ENCODE data around the gene IFI16. TPM values are rescaled to one million over a fixed set of nuclear protein-coding genes. Genes with fewer than 3 reads are reported as not detected.
A peak's percentile ranks its signal among the peaks of the same experiment; 100 is the strongest.
"Not testable (repeated sequence)": the region's sequence is repeated elsewhere in the genome, so short reads cannot be mapped to it uniquely, and the experiment has no call there.

IFI16 gene
- polyA plus RNA-seq, 2 donors = 88.4 to 93.8 TPM

DNA sequence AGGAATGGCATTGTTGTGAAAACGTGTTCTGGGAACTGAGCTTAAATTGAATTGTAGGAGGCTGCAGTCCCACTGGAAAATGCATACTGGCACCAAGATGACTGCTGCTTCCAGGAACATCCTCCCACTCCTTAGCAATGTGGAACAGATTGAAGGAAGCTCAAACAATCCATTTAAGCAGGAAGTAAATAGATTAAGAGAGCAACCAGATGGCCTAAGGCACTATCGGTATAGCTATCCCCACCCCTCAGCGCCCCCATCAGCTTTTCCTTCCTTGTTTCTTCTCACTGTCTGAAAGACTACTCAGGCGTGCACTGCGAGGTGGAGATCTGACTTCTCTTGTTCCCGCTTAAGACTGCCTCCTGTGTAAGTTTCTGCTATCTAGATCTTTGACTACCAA is 4.0 kb upstream of the IFI16 start:
- Histone ChIP-seq H3K36me3 (ENCODE audit: control insufficient read depth in 2 of 2, insufficient read depth in 2 of 2, low read length in 1 of 2) (no peaks in the 10 kb centered on the region), H3K27me3 (ENCODE audit: control insufficient read depth in 1 of 2, insufficient read depth in 2 of 2, low read length in 2 of 2) (no peaks in the 10 kb centered on the region), H3K27ac (ENCODE audit: low read depth in 2 of 2, low read length in 1 of 2) (peak overlapping the region in 1 of 2 donors; percentile 68), H3K9me3 (ENCODE audit: control insufficient read depth in 2 of 2, insufficient read depth in 1 of 2, low read depth in 1 of 2, low read length in 1 of 2) (no peaks in the 10 kb centered on the region), H3K4me1 (ENCODE audit: control insufficient read depth in 2 of 2, insufficient read depth in 2 of 2, low read length in 1 of 2) (no peaks in the 10 kb centered on the region), H3K4me3 (ENCODE audit: low read depth in 1 of 2, low read length in 2 of 2) (no peak overlapping the region)
- WGBS, 2 donors = 40 to 51% methylated on average over 6 of the region's 6 CpGs

DNA sequence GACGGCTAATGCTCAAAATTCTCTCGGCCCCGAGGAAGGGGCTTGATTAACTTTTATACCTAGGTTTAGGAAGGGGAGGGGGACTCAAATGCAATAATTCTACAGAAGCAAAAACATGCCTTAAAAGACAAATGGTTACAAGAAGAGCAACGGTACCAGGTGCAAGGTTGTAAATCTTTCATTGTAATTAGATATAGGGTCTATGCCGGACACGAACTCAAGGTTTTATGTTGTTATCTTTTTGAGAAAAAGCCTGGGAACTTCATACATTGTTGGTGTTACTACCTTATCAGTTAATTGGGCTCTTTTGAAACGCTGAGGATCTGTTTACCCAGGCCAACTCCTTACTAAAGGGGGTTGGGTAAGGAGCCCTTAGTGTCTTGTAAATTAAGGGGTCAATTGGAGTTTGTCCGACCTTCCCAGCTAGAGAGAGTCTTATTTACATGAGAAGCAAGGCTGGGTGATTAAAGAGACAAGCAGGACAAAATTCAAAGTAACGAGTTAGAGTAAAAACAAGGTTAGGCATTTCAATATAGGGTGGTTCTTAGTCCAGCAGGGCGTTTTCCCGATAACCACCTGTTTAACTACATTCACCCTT is 3.4 kb upstream of the IFI16 start:
- not testable (repeated sequence) for H3K9me3 ChIP-seq (ENCODE audit: control insufficient read depth in 2 of 2, insufficient read depth in 1 of 2, low read depth in 1 of 2, low read length in 1 of 2); H3K27me3 ChIP-seq (ENCODE audit: control insufficient read depth in 1 of 2, insufficient read depth in 2 of 2, low read length in 2 of 2); H3K4me3 ChIP-seq (ENCODE audit: low read depth in 1 of 2, low read length in 2 of 2); H3K4me1 ChIP-seq (ENCODE audit: control insufficient read depth in 2 of 2, insufficient read depth in 2 of 2, low read length in 1 of 2); H3K36me3 ChIP-seq (ENCODE audit: control insufficient read depth in 2 of 2, insufficient read depth in 2 of 2, low read length in 1 of 2)
- H3K27ac ChIP-seq (ENCODE audit: low read depth in 2 of 2, low read length in 1 of 2) = peak overlapping the region in 1 of 2 donors; percentile 68
- 66 to 84% methylated on average over 11 of the region's 11 CpGs for WGBS, 2 donors

DNA sequence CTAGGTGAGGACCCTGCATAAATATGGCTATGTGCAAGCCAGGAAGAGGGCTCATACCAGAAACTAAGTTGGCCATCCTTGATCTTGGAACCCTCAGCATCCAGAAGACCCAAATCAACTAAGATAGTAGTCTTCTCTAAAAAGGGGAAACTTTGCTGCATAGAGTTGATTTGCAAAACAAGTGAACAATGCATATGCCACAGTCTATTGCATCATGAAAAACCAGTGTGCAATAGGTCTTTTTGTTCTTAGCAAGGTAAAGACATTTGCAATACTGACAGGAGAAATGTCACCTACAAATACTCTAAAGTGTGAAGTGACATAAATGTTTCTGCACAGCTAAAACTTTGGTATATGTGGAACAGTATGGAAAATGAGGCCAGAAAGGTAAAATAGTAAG is 2.0 kb upstream of the IFI16 start:
- no peak overlapping the region for H3K4me3 ChIP-seq (ENCODE audit: low read depth in 1 of 2, low read length in 2 of 2)
- H3K27ac ChIP-seq (ENCODE audit: low read depth in 2 of 2, low read length in 1 of 2) = no peak overlapping the region
- no peaks in the 10 kb centered on the region for H3K36me3 ChIP-seq (ENCODE audit: control insufficient read depth in 2 of 2, insufficient read depth in 2 of 2, low read length in 1 of 2)
- no peaks in the 10 kb centered on the region for H3K4me1 ChIP-seq (ENCODE audit: control insufficient read depth in 2 of 2, insufficient read depth in 2 of 2, low read length in 1 of 2)
- H3K9me3 ChIP-seq (ENCODE audit: control insufficient read depth in 2 of 2, insufficient read depth in 1 of 2, low read depth in 1 of 2, low read length in 1 of 2) = no peaks in the 10 kb centered on the region
- H3K27me3 ChIP-seq (ENCODE audit: control insufficient read depth in 1 of 2, insufficient read depth in 2 of 2, low read length in 2 of 2) = no peaks in the 10 kb centered on the region

DNA sequence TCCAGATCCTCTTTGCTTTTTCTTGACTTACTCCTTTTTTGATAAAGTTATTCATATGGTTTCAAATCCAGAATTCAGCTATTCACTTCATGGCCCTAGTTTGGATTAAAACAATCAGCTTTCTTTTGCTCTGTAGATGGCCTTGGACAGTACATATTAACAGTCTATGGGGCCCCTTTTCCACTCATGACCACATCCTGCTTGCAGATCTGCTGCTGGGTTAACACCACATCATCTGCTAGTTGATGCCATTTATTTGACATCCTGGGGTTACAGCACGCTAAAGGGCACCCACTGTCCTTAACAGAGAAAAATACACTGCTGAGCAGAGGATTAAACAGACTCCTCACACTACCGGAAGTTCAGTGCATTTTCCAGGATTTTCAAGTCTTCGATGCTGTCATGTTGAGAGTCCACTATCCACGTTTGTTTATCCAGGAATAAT is 941 bp upstream of the IFI16 start:
- no peaks in the 10 kb centered on the region for H3K4me1 ChIP-seq (ENCODE audit: control insufficient read depth in 2 of 2, insufficient read depth in 2 of 2, low read length in 1 of 2)
- 49 to 51% methylated on average over 4 of the region's 4 CpGs for WGBS, 2 donors
- peak overlapping the region; percentile 31 to 86 for H3K27ac ChIP-seq (ENCODE audit: low read depth in 2 of 2, low read length in 1 of 2)
- no peaks in the 10 kb centered on the region for H3K9me3 ChIP-seq (ENCODE audit: control insufficient read depth in 2 of 2, insufficient read depth in 1 of 2, low read depth in 1 of 2, low read length in 1 of 2)
- no peaks in the 10 kb centered on the region for H3K36me3 ChIP-seq (ENCODE audit: control insufficient read depth in 2 of 2, insufficient read depth in 2 of 2, low read length in 1 of 2)
- no peak overlapping the region for H3K4me3 ChIP-seq (ENCODE audit: low read depth in 1 of 2, low read length in 2 of 2)
- no peaks in the 10 kb centered on the region for H3K27me3 ChIP-seq (ENCODE audit: control insufficient read depth in 1 of 2, insufficient read depth in 2 of 2, low read length in 2 of 2)

DNA sequence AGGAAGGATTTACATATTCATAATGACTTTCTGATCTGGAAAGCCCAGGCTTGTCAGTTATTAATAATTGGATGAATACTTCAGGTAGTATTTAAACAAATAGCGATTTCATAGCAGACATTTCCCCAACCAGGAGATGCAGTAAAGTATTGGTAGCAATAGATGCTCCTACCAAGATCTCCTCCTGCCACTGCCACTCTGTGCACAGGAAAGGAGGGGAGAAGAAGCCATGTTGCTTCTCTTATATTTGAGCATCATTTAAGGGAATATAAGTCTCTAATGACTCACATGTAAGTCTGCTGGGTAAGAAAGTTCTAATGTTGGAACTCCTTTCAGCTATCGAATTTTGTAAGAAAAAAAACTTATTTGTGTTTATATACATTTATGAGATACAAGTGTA is 420 bp upstream of the IFI16 start:
- H3K4me1 ChIP-seq (ENCODE audit: control insufficient read depth in 2 of 2, insufficient read depth in 2 of 2, low read length in 1 of 2) = no peaks in the 10 kb centered on the region

DNA sequence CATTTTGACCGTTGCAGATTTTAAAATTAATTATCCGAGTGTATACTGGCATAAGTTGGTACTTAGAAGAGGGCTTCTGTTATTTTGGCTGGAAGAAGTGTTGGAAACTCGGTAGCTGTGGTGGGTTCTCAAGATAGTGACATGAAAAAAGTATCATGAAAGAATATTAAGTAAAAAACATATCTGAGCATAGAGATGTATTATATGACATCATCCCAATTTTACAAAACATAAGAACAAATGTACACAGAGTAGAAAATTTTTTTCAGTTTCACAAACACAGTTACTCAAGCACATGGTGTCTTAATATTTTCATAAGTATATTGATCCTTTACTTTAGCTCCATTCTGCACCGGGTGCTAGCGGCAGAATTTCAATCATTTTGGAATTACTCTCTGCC is 684 bp downstream of the IFI16 start:
- Histone ChIP-seq H3K27ac (ENCODE audit: low read depth in 2 of 2, low read length in 1 of 2) (peak overlapping the region in 1 of 2 donors; percentile 91), H3K9me3 (ENCODE audit: control insufficient read depth in 2 of 2, insufficient read depth in 1 of 2, low read depth in 1 of 2, low read length in 1 of 2) (no peaks in the 10 kb centered on the region), H3K4me3 (ENCODE audit: low read depth in 1 of 2, low read length in 2 of 2) (peak overlapping the region; percentile 49 to 79), H3K36me3 (ENCODE audit: control insufficient read depth in 2 of 2, insufficient read depth in 2 of 2, low read length in 1 of 2) (no peaks in the 10 kb centered on the region), H3K4me1 (ENCODE audit: control insufficient read depth in 2 of 2, insufficient read depth in 2 of 2, low read length in 1 of 2) (no peaks in the 10 kb centered on the region), H3K27me3 (ENCODE audit: control insufficient read depth in 1 of 2, insufficient read depth in 2 of 2, low read length in 2 of 2) (no peaks in the 10 kb centered on the region)
- 7 to 14% methylated on average over 5 of the region's 5 CpGs for WGBS, 2 donors

More for the DNA sequence above, 420 bp upstream of the IFI16 start:
- WGBS, 2 donors = 27 to 32% methylated on average over 2 of the region's 2 CpGs
- Histone ChIP-seq H3K36me3 (ENCODE audit: control insufficient read depth in 2 of 2, insufficient read depth in 2 of 2, low read length in 1 of 2) (no peaks in the 10 kb centered on the region), H3K4me3 (ENCODE audit: low read depth in 1 of 2, low read length in 2 of 2) (peak overlapping the region in 1 of 2 donors; percentile 79), H3K9me3 (ENCODE audit: control insufficient read depth in 2 of 2, insufficient read depth in 1 of 2, low read depth in 1 of 2, low read length in 1 of 2) (no peaks in the 10 kb centered on the region), H3K27ac (ENCODE audit: low read depth in 2 of 2, low read length in 1 of 2) (peak overlapping the region; percentile 47 to 91), H3K27me3 (ENCODE audit: control insufficient read depth in 1 of 2, insufficient read depth in 2 of 2, low read length in 2 of 2) (no peaks in the 10 kb centered on the region)

DNA sequence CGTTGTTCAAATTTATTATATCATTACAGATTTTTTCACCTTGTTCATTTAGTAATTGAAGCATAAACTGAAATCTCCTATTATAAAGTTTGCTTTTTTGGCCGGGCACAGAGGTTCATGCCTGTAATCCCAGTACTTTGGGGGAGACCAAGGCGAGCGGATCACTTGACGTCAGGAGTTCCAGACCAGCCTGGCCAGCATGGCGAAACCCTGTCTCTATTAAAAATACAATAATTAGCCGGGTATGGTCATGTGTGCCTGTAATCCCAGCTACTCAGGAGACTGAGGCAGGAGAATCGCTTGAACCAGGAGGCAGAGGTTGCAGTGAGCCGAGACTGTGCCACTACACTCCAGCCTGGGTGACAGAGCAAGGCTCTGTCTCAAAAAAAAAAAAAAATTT is 1.3 kb downstream of the IFI16 start:
- Histone ChIP-seq H3K4me3 (ENCODE audit: low read depth in 1 of 2, low read length in 2 of 2) (peak overlapping the region; percentile 43 to 79), H3K27ac (ENCODE audit: low read depth in 2 of 2, low read length in 1 of 2) (peak overlapping the region; percentile 4 to 73)
- 12 to 23% methylated on average over 9 of the region's 9 CpGs for WGBS, 2 donors
- not testable (repeated sequence) for H3K9me3 ChIP-seq (ENCODE audit: control insufficient read depth in 2 of 2, insufficient read depth in 1 of 2, low read depth in 1 of 2, low read length in 1 of 2); H3K4me1 ChIP-seq (ENCODE audit: control insufficient read depth in 2 of 2, insufficient read depth in 2 of 2, low read length in 1 of 2); H3K27me3 ChIP-seq (ENCODE audit: control insufficient read depth in 1 of 2, insufficient read depth in 2 of 2, low read length in 2 of 2); H3K36me3 ChIP-seq (ENCODE audit: control insufficient read depth in 2 of 2, insufficient read depth in 2 of 2, low read length in 1 of 2)

DNA sequence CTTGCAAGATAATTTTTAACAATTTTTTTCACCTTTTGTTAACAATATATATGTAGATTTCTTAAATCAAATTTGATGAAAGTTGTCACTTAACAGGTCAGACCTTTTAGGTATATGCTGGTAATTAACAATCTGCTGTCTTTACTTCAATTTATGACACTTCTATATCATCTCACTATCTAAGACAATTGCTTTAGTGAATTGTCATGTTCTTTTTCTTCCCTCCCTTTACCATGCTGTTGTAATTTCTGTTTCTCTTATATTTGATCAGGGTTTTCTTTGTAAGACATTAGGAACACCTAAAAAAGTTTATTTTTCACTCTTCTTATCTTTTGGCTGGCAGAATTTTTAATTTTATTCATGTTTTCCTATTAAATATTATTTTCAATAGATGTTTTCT is 2.0 kb downstream of the IFI16 start:
- no peak overlapping the region for H3K27ac ChIP-seq (ENCODE audit: low read depth in 2 of 2, low read length in 1 of 2)
- H3K4me1 ChIP-seq (ENCODE audit: control insufficient read depth in 2 of 2, insufficient read depth in 2 of 2, low read length in 1 of 2) = peaks cover 0 to 2% of the 10 kb centered on the region in 2 donors
- peak overlapping the region in 1 of 2 donors; percentile 28 for H3K4me3 ChIP-seq (ENCODE audit: low read depth in 1 of 2, low read length in 2 of 2)

DNA sequence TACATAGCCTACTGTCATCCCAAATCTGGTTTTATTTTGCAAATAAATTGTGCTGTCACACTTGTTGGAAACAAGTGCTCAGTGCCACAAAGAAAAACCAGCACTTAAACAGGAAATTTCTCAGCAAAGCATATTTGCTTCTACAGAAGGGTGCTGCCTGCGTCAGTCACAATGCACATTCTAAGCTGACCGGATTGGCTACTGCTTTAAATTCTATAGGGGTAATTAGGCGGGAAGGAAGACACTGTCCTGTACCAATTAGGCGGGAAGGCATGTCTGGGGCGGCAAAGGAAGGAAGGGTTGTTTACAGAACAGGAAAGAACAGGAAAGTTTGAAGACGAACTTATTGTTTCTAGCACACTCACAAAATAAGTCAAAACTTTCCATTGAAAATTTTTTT is 2.8 kb downstream of the IFI16 start:
- H3K27me3 ChIP-seq (ENCODE audit: control insufficient read depth in 1 of 2, insufficient read depth in 2 of 2, low read length in 2 of 2) = no peaks in the 10 kb centered on the region
- H3K4me1 ChIP-seq (ENCODE audit: control insufficient read depth in 2 of 2, insufficient read depth in 2 of 2, low read length in 1 of 2) = peaks cover 0 to 2% of the 10 kb centered on the region in 2 donors
- H3K36me3 ChIP-seq (ENCODE audit: control insufficient read depth in 2 of 2, insufficient read depth in 2 of 2, low read length in 1 of 2) = peaks cover 2 to 3% of the 10 kb centered on the region in 2 donors
- H3K4me3 ChIP-seq (ENCODE audit: low read depth in 1 of 2, low read length in 2 of 2) = peak overlapping the region; percentile 4 to 28
- 15 to 30% methylated on average over 6 of the region's 6 CpGs for WGBS, 2 donors
- H3K9me3 ChIP-seq (ENCODE audit: control insufficient read depth in 2 of 2, insufficient read depth in 1 of 2, low read depth in 1 of 2, low read length in 1 of 2) = no peaks in the 10 kb centered on the region
- peak overlapping the region; percentile 30 to 37 for H3K27ac ChIP-seq (ENCODE audit: low read depth in 2 of 2, low read length in 1 of 2)

More for the DNA sequence above, 2.0 kb downstream of the IFI16 start:
- Histone ChIP-seq H3K36me3 (ENCODE audit: control insufficient read depth in 2 of 2, insufficient read depth in 2 of 2, low read length in 1 of 2) (peaks cover 0 to 1% of the 10 kb centered on the region in 2 donors), H3K27me3 (ENCODE audit: control insufficient read depth in 1 of 2, insufficient read depth in 2 of 2, low read length in 2 of 2) (no peaks in the 10 kb centered on the region), H3K9me3 (ENCODE audit: control insufficient read depth in 2 of 2, insufficient read depth in 1 of 2, low read depth in 1 of 2, low read length in 1 of 2) (no peaks in the 10 kb centered on the region)

DNA sequence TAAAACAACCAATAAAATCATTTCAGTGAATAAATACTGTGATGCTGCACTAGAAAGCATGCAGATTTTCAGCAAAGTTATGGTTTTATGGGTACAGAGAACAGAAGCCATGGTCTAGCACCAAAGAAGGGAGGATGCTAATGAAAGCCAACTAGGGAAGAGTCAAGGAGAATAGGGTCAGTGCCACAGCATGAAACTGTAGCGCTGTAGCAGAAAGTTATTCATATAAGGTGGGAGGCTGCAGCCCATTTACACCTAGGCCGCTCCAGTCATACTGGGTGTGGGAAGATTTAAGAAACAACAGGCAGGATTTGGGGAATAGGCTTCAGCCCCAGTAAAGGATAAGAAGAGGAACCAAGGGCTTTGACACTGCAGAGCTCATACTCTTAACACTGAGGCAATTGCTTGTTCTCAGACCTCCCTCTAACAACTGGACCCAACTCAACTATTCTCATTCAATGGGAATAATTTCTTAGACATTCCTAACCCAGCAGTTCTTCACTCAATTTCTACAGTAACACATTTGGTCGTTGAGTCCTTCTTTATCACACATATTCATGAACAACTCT is 4.4 kb downstream of the IFI16 start:
- peaks cover 0 to 2% of the 10 kb centered on the region in 2 donors for H3K4me1 ChIP-seq (ENCODE audit: control insufficient read depth in 2 of 2, insufficient read depth in 2 of 2, low read length in 1 of 2)
- H3K27ac ChIP-seq (ENCODE audit: low read depth in 2 of 2, low read length in 1 of 2) = no peak overlapping the region
- no peak overlapping the region for H3K4me3 ChIP-seq (ENCODE audit: low read depth in 1 of 2, low read length in 2 of 2)

More for the DNA sequence above, 4.4 kb downstream of the IFI16 start:
- Histone ChIP-seq H3K9me3 (ENCODE audit: control insufficient read depth in 2 of 2, insufficient read depth in 1 of 2, low read depth in 1 of 2, low read length in 1 of 2) (no peaks in the 10 kb centered on the region), H3K27me3 (ENCODE audit: control insufficient read depth in 1 of 2, insufficient read depth in 2 of 2, low read length in 2 of 2) (no peaks in the 10 kb centered on the region), H3K36me3 (ENCODE audit: control insufficient read depth in 2 of 2, insufficient read depth in 2 of 2, low read length in 1 of 2) (peaks cover 2 to 3% of the 10 kb centered on the region in 2 donors)
- 83 to 90% methylated on average over 3 of the region's 3 CpGs for WGBS, 2 donors
